Dendritic cell treated with granulocyte-macrophage colony-stimulating factor and Interleukin-4, amounts not matched to agents 40 ng/mL and 50 ng/mL, for 4 days (primary cell): ENCODE data around the gene SERPINA4.

Source experiments
- H3K27ac Mint-ChIP-seq: one replicate; pipeline ENCODE4 v1.8.0; 2022; ENCODE audit warnings: mild to moderate bottlenecking, mixed read lengths
- H3K27me3 Mint-ChIP-seq: one replicate; pipeline ENCODE4 v1.8.0; 2022; ENCODE audit warnings: mild to moderate bottlenecking, mixed read lengths
- H3K36me3 Mint-ChIP-seq: one replicate; pipeline ENCODE4 v1.8.0; 2022; ENCODE audit warnings: low read depth, mixed read lengths
- H3K4me1 Mint-ChIP-seq: one replicate; pipeline ENCODE4 v1.8.0; 2022; ENCODE audit warnings: low read depth, mixed read lengths
- H3K4me3 Mint-ChIP-seq: one replicate; pipeline ENCODE4 v1.8.0; 2022; ENCODE audit warnings: mild to moderate bottlenecking, moderate library complexity, mixed read lengths
- H3K9me3 Mint-ChIP-seq: one replicate; pipeline ENCODE4 v1.8.0; 2022; ENCODE audit warnings: mixed read lengths
- intact Hi-C: fragments of 100-400 bp; cut with micrococcal nuclease; formaldehyde crosslinking; loops from one replicate; pipeline ENCODE4 v1.15.0; 2022

SERPINA4 gene

DNA sequence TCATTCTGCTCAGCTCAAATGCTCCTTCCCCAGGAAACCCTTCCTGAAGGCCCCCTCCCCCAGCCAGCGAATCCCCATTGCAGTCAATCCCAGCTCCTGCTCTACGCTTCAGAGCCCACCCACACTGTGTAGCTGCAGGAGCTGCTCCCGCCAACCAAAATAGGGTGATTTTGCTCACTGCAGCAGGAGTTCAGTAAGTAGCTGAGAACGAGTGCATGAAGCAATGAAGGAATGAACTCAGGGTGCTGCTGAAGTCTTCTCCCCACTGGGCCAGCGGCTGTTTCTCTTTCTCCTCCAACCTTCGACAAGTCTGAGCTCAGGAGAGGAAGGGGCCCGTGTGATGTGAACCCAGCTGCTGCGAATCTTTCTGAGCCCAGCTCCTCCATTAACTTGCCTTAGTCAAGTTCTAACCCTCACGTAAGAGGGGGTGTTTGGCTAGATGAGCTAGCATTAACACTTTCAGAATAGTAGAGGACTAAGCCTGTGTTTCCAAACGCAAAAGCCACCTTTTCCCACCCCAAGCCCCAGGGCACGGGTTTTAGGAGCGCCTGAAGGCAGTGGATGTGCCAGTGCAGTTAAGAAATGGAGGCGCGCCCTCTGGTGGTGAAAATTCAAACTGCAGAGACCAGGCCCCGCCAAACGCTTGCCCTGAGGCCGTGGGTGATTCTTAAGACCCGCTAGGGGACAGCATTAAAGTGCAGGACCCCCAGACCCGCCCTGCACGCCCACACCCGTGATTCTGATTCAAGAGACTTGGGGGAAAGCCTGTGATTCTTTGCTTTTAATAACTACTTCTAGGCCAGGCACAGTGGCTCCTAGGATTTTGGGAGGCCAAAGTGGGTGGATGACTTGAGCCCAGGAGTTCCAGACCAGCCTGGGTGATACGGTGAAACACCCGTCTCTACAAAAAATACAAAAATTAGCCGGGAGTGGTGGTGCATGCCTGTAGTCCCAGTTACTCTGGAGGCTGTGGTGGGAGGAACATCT is 11.9 kb upstream of the SERPINA4 start:
- no peaks in the 10 kb centered on the region for H3K36me3 Mint-ChIP-seq
- H3K27ac Mint-ChIP-seq = no peak overlapping the region
- no peak overlapping the region for H3K4me3 Mint-ChIP-seq
- peaks cover 20% of the 10 kb centered on the region for H3K9me3 Mint-ChIP-seq
- H3K27me3 Mint-ChIP-seq = peaks cover 35% of the 10 kb centered on the region
- no peaks in the 10 kb centered on the region for H3K4me1 Mint-ChIP-seq
- intact Hi-C loops = no loop called here

DNA sequence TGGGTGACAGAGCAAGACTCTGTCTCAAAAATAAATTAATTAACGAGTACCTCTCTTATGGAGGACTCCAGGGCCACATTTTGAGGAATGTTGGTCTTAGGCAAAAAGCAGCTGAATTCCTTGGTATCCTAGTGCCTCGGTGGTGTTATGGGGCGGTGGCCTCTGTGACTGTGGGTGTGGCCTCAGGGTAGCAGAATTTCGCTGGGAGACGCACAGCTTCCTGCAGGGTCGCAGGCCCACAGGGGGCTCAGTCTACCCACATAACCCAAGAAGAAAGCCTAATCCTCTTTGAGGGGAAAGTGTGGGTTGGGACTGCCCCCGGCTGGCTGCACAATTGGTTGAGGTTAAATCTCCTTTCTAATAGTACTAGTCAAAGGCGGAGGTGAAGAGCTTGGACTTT is 11.2 kb upstream of the SERPINA4 start:
- H3K4me1 Mint-ChIP-seq = no peaks in the 10 kb centered on the region
- H3K4me3 Mint-ChIP-seq = no peak overlapping the region
- H3K27me3 Mint-ChIP-seq = peaks cover 35% of the 10 kb centered on the region
- intact Hi-C loops = no loop called here
- H3K36me3 Mint-ChIP-seq = no peaks in the 10 kb centered on the region
- H3K9me3 Mint-ChIP-seq = peaks cover 27% of the 10 kb centered on the region
- no peak overlapping the region for H3K27ac Mint-ChIP-seq

DNA sequence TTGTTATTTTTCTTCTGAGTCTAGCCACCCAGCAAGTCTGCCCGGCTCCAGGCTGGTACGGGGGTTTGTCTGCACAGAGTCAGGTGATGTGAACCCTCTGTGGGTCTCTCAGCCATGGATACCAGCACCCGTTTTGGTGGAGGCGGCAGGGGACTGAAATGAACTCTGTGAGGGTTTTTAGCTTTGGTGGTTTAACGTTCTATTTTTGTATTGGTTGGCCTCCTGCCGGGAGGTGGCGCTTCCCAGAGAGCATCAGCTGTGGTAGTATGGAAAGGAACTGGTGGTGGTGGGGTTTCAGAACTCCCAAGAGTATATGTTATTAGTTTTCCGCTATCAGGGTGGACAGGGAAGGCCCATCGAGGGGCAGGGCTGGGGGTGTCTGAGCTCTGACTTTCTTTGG is 5.3 kb upstream of the SERPINA4 start:
- no peaks in the 10 kb centered on the region for H3K4me1 Mint-ChIP-seq
- peaks cover 25% of the 10 kb centered on the region for H3K27me3 Mint-ChIP-seq
- H3K27ac Mint-ChIP-seq = no peak overlapping the region
- intact Hi-C loops = no loop called here
- H3K9me3 Mint-ChIP-seq = peaks cover 30% of the 10 kb centered on the region
- no peaks in the 10 kb centered on the region for H3K36me3 Mint-ChIP-seq
- no peak overlapping the region for H3K4me3 Mint-ChIP-seq

DNA sequence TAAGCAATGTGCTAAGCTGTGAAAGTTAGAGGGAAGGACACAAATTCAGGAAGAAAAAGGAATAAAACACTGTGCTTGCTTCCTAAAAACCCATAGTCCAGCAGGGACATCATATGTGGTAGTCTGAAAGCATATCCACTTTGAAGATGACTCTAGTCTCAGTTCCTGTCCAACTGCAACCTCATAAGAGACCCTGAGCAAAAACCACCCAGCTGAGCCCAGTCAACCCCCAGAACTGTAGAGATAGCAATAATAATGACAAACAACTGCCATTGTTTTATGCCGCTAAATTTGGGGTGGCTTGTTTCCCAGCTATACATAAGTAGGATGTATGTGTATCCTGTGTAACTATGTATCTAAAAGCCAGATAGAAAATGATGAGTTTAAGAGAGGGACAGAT is 3.9 kb upstream of the SERPINA4 start:
- Mint-ChIP-seq H3K4me3 (no peak overlapping the region), H3K27me3 (peaks cover 14% of the 10 kb centered on the region), H3K9me3 (peaks cover 30% of the 10 kb centered on the region), H3K4me1 (no peaks in the 10 kb centered on the region), H3K36me3 (no peaks in the 10 kb centered on the region), H3K27ac (no peak overlapping the region)
- intact Hi-C loops = no loop called here

DNA sequence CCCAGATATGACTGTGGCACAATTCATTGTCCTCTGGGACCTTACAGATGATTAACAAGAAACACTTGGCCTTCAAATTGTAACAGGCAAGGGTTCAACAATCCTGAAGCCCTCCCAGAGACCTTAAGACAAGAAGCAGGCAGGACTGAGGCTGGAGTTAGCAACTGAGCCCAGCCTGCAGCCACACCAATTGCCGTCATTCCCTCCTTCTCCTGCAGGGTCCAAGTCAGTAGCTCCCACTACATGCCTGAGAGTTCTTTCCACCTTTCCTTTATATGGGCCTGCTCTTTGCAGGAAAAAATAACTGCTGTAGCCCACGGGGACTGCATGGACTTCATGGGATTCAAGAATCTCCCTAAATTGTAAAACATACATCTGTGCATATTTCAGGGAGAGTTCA is 2.4 kb upstream of the SERPINA4 start:
- no peaks in the 10 kb centered on the region for H3K4me1 Mint-ChIP-seq
- no peak overlapping the region for H3K27ac Mint-ChIP-seq
- intact Hi-C loops = no loop called here
- peaks cover 9% of the 10 kb centered on the region for H3K27me3 Mint-ChIP-seq
- no peaks in the 10 kb centered on the region for H3K36me3 Mint-ChIP-seq
- peaks cover 30% of the 10 kb centered on the region for H3K9me3 Mint-ChIP-seq
- no peak overlapping the region for H3K4me3 Mint-ChIP-seq

DNA sequence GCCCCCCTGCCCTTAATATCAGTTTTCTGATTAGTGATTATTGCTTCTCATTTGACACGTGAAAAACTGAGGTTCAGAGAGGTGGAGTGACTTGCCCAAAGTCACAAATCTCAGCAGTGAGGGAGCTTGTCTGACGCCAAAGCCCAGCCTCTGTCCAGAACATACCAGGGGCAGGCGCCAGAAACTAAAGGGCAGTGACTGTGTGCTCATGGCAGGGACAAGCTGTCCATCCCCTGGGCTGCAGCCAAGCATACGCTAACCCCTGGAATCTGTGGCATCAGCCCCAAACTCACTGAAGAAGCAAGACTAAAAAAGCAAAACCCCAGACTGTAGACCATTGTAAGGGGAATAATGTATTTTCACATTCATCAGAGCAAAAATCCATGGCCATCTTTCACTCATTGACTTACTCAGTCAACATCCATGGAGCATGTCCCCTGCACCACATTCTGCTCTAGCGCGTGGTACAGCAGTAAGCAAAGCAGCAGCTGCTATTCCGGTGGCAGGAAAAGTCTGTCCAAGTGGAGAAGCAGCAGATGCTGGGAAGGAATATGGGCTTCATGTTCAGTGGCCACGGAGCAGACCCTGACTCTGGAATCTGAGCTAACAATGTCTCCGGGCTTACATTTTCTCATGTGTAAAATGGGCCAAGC is 1.5 kb upstream of the SERPINA4 start:
- Mint-ChIP-seq H3K27me3 (peaks cover 9% of the 10 kb centered on the region), H3K4me3 (no peak overlapping the region), H3K36me3 (no peaks in the 10 kb centered on the region), H3K4me1 (no peaks in the 10 kb centered on the region), H3K9me3 (peaks cover 24% of the 10 kb centered on the region), H3K27ac (no peak overlapping the region)
- intact Hi-C loops = no loop called here

DNA sequence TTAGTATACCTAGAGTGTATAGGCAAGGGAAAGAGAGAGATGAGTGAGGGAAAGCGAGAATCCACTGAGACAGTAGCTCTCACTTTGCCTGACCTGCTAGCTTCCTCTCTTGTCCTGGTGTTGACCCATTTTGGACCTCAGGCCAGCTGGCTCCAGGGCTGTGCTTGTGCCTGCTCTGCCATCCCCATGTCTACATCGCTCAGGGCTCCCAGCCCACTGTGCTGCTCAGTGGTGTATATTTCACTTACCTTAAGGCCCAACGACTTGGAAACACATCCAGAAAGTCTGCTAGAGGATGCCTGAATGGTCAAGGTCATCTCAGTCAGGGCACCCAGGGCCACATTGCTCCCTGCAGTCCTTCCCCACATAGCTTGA is 964 bp upstream of the SERPINA4 start:
- Mint-ChIP-seq H3K27ac (no peak overlapping the region), H3K27me3 (peaks cover 9% of the 10 kb centered on the region), H3K9me3 (peaks cover 19% of the 10 kb centered on the region), H3K4me3 (no peak overlapping the region), H3K36me3 (no peaks in the 10 kb centered on the region), H3K4me1 (no peaks in the 10 kb centered on the region)
- intact Hi-C loops = no loop called here

DNA sequence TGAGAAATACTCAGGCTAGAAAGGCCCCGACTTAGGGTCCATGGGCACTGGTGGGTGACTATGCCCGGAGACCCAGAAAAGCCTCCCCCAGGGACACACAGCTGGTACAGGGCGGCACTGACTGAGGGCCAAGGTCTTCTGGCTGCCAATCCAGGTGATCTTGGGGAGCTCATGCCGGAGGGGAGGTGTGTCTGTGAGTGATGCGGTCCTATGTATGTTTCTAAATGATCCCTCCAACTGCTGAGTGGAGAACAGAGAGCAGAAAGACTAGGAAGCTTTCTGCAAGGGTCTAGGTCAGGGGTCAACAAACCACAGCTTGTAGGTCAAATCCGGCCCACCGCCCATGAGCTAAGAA is 391 bp downstream of the SERPINA4 start:
- Mint-ChIP-seq H3K36me3 (no peaks in the 10 kb centered on the region), H3K9me3 (peaks cover 6% of the 10 kb centered on the region), H3K27ac (no peak overlapping the region), H3K4me3 (no peak overlapping the region), H3K4me1 (no peaks in the 10 kb centered on the region), H3K27me3 (peaks cover 7% of the 10 kb centered on the region)
- intact Hi-C loops = no loop called here

DNA sequence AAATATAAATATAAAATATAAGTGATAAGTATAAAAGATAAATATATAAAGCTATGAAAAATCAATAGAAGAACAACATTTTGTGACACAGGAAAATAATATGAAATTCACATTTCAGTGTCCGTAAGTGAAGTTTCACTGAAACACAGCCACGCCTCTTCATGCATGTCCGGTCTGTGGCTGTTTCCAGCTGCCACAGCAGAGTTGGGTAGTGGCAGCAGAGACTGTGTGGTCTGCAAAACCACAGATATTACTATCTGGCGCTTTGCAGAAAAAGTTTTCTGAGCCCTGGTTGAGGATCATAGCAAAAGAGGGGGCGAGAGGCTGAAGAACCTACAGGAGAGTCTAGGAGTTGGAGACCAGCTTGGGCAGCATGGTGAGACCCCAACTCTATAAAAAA is 780 bp downstream of the SERPINA4 start:
- H3K36me3 Mint-ChIP-seq = no peaks in the 10 kb centered on the region
- intact Hi-C loops = no loop called here

DNA sequence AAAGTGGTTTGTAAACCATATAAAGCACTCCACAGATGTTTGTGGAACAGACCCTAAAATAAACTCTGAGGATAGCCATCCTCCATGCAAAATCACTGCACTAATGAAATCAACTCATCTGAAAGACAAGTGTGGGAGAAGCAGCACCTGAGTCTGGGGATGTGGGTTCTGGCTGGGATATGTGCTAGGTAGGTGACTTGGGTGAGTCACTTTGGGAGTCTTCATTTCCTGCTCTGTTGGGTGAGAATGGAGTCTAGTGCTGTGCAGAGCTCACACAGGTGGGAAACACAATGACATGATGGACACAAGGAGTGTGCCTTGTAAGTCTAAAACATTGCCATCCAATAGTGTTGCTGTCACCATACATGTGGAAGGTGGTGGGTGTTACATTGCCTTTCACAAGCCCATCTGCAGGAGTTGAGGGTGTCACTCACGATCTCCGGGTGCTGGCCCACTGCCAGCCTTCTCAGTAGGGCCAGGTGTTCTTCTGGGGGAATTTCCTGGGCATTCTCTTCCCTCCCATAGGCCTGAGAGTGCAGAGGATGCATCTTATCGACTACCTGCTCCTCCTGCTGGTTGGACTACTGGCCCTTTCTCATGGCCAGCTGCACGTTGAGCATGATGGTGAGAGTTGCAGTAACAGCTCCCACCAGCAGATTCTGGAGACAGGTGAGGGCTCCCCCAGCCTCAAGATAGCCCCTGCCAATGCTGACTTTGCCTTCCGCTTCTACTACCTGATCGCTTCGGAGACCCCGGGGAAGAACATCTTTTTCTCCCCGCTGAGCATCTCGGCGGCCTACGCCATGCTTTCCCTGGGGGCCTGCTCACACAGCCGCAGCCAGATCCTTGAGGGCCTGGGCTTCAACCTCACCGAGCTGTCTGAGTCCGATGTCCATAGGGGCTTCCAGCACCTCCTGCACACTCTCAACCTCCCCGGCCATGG is 2.0 kb downstream of the SERPINA4 start:
- peaks cover 5% of the 10 kb centered on the region for H3K27me3 Mint-ChIP-seq
- H3K4me1 Mint-ChIP-seq = no peaks in the 10 kb centered on the region
- H3K4me3 Mint-ChIP-seq = no peak overlapping the region
- H3K27ac Mint-ChIP-seq = no peak overlapping the region
- no peaks in the 10 kb centered on the region for H3K9me3 Mint-ChIP-seq
- intact Hi-C loops = no loop called here
- no peaks in the 10 kb centered on the region for H3K36me3 Mint-ChIP-seq

More for the DNA sequence above, 780 bp downstream of the SERPINA4 start:
- H3K9me3 Mint-ChIP-seq = peaks cover 2% of the 10 kb centered on the region
- peaks cover 7% of the 10 kb centered on the region for H3K27me3 Mint-ChIP-seq
- no peak overlapping the region for H3K27ac Mint-ChIP-seq
- H3K4me1 Mint-ChIP-seq = no peaks in the 10 kb centered on the region
- H3K4me3 Mint-ChIP-seq = no peak overlapping the region

DNA sequence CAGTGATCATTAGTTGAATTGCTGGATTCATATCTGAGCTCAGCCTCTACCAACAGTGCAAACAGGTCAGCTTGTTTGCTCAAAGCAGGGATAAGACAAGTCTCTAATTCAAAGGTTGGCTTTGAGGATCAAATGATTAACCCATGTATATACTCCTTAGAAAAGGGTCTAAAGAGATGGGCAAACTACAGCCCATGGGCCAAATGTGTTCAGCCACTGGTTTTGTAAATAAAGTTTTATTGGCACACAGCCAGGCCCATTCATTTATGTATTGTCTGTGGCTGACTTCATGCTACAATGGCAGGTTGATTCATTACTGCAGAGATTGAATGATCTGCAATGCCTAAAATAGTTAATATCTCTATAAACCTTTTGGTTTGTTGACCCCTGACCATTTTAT is 3.1 kb downstream of the SERPINA4 start:
- intact Hi-C loops = no loop called here
- H3K4me3 Mint-ChIP-seq = no peak overlapping the region
- no peaks in the 10 kb centered on the region for H3K36me3 Mint-ChIP-seq
- peaks cover 5% of the 10 kb centered on the region for H3K27me3 Mint-ChIP-seq
- H3K27ac Mint-ChIP-seq = no peak overlapping the region
- no peaks in the 10 kb centered on the region for H3K9me3 Mint-ChIP-seq
- H3K4me1 Mint-ChIP-seq = no peaks in the 10 kb centered on the region

DNA sequence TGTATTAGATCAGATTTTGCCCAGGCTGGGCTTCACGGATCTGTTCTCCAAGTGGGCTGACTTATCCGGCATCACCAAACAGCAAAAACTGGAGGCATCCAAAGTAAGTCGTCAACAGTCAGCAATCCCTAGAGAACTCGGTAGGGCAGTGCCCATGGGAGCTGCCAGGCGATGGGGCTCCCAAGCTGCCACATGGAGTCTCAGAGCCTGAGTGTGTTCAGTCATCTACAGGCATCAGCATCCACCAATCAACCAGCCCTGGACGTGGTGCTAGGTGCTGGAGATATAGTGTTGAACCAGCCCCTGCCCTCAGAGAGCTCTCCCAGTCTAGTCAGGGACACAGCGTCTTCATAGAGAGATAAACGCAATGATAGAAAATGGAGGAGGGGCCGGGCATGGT is 6.9 kb downstream of the SERPINA4 start:
- Mint-ChIP-seq H3K27me3 (peaks cover 3% of the 10 kb centered on the region), H3K27ac (no peak overlapping the region)
- intact Hi-C loops = no loop called here

DNA sequence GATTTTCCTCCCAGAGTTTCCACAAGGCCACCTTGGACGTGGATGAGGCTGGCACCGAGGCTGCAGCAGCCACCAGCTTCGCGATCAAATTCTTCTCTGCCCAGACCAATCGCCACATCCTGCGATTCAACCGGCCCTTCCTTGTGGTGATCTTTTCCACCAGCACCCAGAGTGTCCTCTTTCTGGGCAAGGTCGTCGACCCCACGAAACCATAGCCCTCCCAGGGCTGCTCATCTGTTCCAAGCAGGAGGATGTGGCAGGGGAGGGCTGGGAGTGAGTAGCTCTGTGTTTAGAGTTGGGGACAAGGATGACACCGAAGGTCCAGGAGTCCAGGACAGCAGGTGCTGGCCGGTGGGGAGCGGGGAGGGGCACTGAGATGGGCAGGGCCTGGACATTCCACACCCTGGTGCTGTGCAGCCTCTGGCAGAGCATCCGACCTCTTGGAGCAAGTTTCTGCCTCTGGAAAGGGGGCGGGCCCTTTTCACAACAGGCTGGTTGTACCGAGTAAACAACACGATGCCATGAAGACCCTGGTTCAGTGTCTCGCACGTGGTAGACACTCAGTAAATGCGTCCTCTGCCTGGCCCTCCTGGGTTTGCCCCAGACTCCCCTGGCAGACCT is 8.2 kb downstream of the SERPINA4 start:
- no peaks in the 10 kb centered on the region for H3K36me3 Mint-ChIP-seq
- no peaks in the 10 kb centered on the region for H3K9me3 Mint-ChIP-seq
- intact Hi-C loops = no loop called here
- H3K27ac Mint-ChIP-seq = no peak overlapping the region
- no peaks in the 10 kb centered on the region for H3K4me1 Mint-ChIP-seq
- H3K4me3 Mint-ChIP-seq = no peak overlapping the region
- H3K27me3 Mint-ChIP-seq = peaks cover 1% of the 10 kb centered on the region

More for the DNA sequence above, 6.9 kb downstream of the SERPINA4 start:
- H3K4me3 Mint-ChIP-seq = no peak overlapping the region
- no peaks in the 10 kb centered on the region for H3K4me1 Mint-ChIP-seq
- H3K36me3 Mint-ChIP-seq = no peaks in the 10 kb centered on the region
- no peaks in the 10 kb centered on the region for H3K9me3 Mint-ChIP-seq
